HG02870 (cell line): ENCODE measurements around the gene CNFN.

ENCODE experiments used
- ATAC-seq: cut with Tn5 transposase; IDR thresholded peaks from one replicate; pipeline ENCODE4 v1.9.1; 2021; ENCODE audit warnings: mild to moderate bottlenecking, moderate library complexity; ENCODE audit not compliant: unreplicated experiment

The CNFN gene

GRCh38 chr19:42389899-42390298 is at the start of gene CNFN:
Gene CNFN, minus strand, starts transcription at chr19:42390297. Its CDS starts 1,260 bp downstream, at chr19:42389037.
- no peak for ATAC-seq

GRCh38 chr19:42436006-42436405 is 45.9 kb upstream of the CNFN start:
- ATAC-seq = no peak

- ATAC-seq = no peak
Observed at GRCh38 chr19:42435316-42435715, 45.2 kb upstream of the CNFN start.

GRCh38 chr19:42433503-42434260 is 43.6 kb upstream of the CNFN start:
- ATAC-seq = peak; percentile 55

GRCh38 chr19:42431486-42431885 is 41.4 kb upstream of the CNFN start:
- no peak for ATAC-seq

GRCh38 chr19:42428676-42429075 is 38.6 kb upstream of the CNFN start:
- no peak for ATAC-seq

- ATAC-seq = no peak
Observed at GRCh38 chr19:42427313-42427712, 37.2 kb upstream of the CNFN start, which contains the start of gene LIPE. Gene LIPE, minus strand, starts transcription at chr19:42427388. Its CDS starts 239 bp downstream, at chr19:42427149.

- no peak for ATAC-seq
Observed at GRCh38 chr19:42426643-42427042, 36.5 kb upstream of the CNFN start.

GRCh38 chr19:42424712-42425131 is 34.6 kb upstream of the CNFN start:
- no peak for ATAC-seq

- ATAC-seq = no peak
Observed at GRCh38 chr19:42424345-42424707, 34.2 kb upstream of the CNFN start.

GRCh38 chr19:42423462-42424344 is 33.6 kb upstream of the CNFN start:
- ATAC-seq = peak; percentile 83

GRCh38 chr19:42422901-42423461 is 32.9 kb upstream of the CNFN start:
- ATAC-seq = peak; percentile 34

- peak; percentile 1 for ATAC-seq
Observed at GRCh38 chr19:42422092-42422900, 32.2 kb upstream of the CNFN start.

- ATAC-seq = no peak
Observed at GRCh38 chr19:42421591-42422031, 31.5 kb upstream of the CNFN start.

GRCh38 chr19:42421101-42421500 is 31.0 kb upstream of the CNFN start:
- no peak for ATAC-seq

GRCh38 chr19:42420055-42420544 is 30.0 kb upstream of the CNFN start:
- no peak for ATAC-seq

- no peak for ATAC-seq
Observed at GRCh38 chr19:42419309-42419708, 29.2 kb upstream of the CNFN start.

- ATAC-seq = no peak
Observed at GRCh38 chr19:42412661-42413076, 22.6 kb upstream of the CNFN start.

- ATAC-seq = no peak
Observed at GRCh38 chr19:42412227-42412626, 22.1 kb upstream of the CNFN start.

GRCh38 chr19:42411581-42412178 is 21.6 kb upstream of the CNFN start:
- ATAC-seq = no peak
